GM23338 (cell line): ENCODE measurements around the gene FES. TPM values are rescaled to one million over a fixed set of nuclear protein-coding genes. Genes with fewer than 3 reads are reported as not detected.

ENCODE experiments used
- ATAC-seq: fragments of 200-7000 bp; cut with Tn5 transposase; 3 replicates; pipeline ENCODE4 v1.9.1; 2020
- DNase-seq: peaks from one replicate; pipeline ENCODE4 v3.0.0-alpha.2; 2015; ENCODE audit warnings: low spot score
- H2AFZ ChIP-seq: fragments of 200-600 bp; sonication (generic); 2 replicates; pipeline ENCODE4 v1.8.0; 2016; ENCODE audit warnings: antibody characterized with exemption, mild to moderate bottlenecking, moderate library complexity
- H3F3A ChIP-seq: fragments of 200-600 bp; sonication (generic); replicated peaks from 2 replicates; pipeline ENCODE4 v1.8.0; 2017; ENCODE audit warnings: antibody characterized with exemption, mixed run types, low read depth
- H3K27ac ChIP-seq: fragments of 200-600 bp; sonication (generic); 2 replicates; pipeline ENCODE4 v1.6.1; 2016; ENCODE audit warnings: low read depth
- H3K27me3 ChIP-seq: fragments of 200-600 bp; sonication (generic); 2 replicates; pipeline ENCODE4 v1.8.0; 2016; ENCODE audit warnings: mild to moderate bottlenecking, mixed run types, moderate library complexity; ENCODE audit not compliant: insufficient read depth
- H3K36me3 ChIP-seq: fragments of 200-600 bp; sonication (generic); 2 replicates; pipeline ENCODE4 v1.8.0; 2016; ENCODE audit warnings: mild to moderate bottlenecking; ENCODE audit not compliant: insufficient read depth
- H3K4me1 ChIP-seq: fragments of 200-600 bp; sonication (generic); 2 replicates; pipeline ENCODE4 v1.8.0; 2016; ENCODE audit warnings: mild to moderate bottlenecking, moderate library complexity; ENCODE audit not compliant: insufficient read depth
- H3K4me2 ChIP-seq: fragments of 200-600 bp; sonication (generic); 2 replicates; pipeline ENCODE4 v1.7.1; 2017; ENCODE audit warnings: mixed run types
- H3K4me3 ChIP-seq: fragments of 200-600 bp; sonication (generic); 2 replicates; pipeline ENCODE4 v1.6.1; 2016; ENCODE audit warnings: mixed run types
- H3K79me2 ChIP-seq: fragments of 200-600 bp; sonication (generic); replicated peaks from 2 replicates; pipeline ENCODE4 v1.8.0; 2017; ENCODE audit warnings: mild to moderate bottlenecking; ENCODE audit not compliant: insufficient read depth
- H3K9me2 ChIP-seq: fragments of 200-600 bp; sonication (generic); 2 replicates; pipeline ENCODE4 v1.8.0; 2017; ENCODE audit not compliant: insufficient read depth
- H4K20me1 ChIP-seq: fragments of 200-600 bp; sonication (generic); replicated peaks from 2 replicates; pipeline ENCODE4 v1.8.0; 2017; ENCODE audit warnings: mild to moderate bottlenecking; ENCODE audit not compliant: insufficient read depth
- H3K27ac Mint-ChIP-seq: 2 replicates; pipeline ENCODE4 v1.8.0; 2020; ENCODE audit warnings: inconsistent platforms, mild to moderate bottlenecking, moderate library complexity, mixed read lengths
- H3K27me3 Mint-ChIP-seq: 3 replicates; pipeline ENCODE4 v1.8.0; 2022; ENCODE audit warnings: low read depth, mild to moderate bottlenecking, moderate library complexity, mixed read lengths, inconsistent platforms; ENCODE audit not compliant: insufficient read depth, poor library complexity
- H3K36me3 Mint-ChIP-seq: 3 replicates; pipeline ENCODE4 v1.8.0; 2021; ENCODE audit warnings: low read depth, mild to moderate bottlenecking, inconsistent platforms, moderate library complexity, mixed read lengths
- H3K4me1 Mint-ChIP-seq: 3 replicates; pipeline ENCODE4 v1.8.0; 2020; ENCODE audit warnings: mild to moderate bottlenecking, inconsistent platforms, mixed read lengths
- H3K4me3 Mint-ChIP-seq: 3 replicates; pipeline ENCODE4 v1.8.0; 2021; ENCODE audit warnings: moderate library complexity, mild to moderate bottlenecking, inconsistent platforms, mixed read lengths
- H3K9me3 Mint-ChIP-seq: 3 replicates; pipeline ENCODE4 v1.8.0; 2020; ENCODE audit warnings: moderate library complexity, mild to moderate bottlenecking, inconsistent platforms, mixed read lengths
- CREB1 ChIP-seq: fragments of 250-450 bp; sonication (Bioruptor Pico); IDR thresholded peaks from 2 replicates; pipeline ENCODE4 v1.5.0; 2020; ENCODE audit warnings: low read depth, mild to moderate bottlenecking, moderate library complexity
- EZH2 ChIP-seq: fragments of 200-600 bp; sonication (generic); IDR thresholded peaks from one replicate; pipeline ENCODE4 v1.8.0; 2017; ENCODE audit warnings: antibody characterized with exemption, mild to moderate bottlenecking, low read depth; ENCODE audit not compliant: unreplicated experiment
- EZH2phosphoT487 ChIP-seq: fragments of 200-600 bp; sonication (generic); IDR thresholded peaks from one replicate; pipeline ENCODE4 v1.8.1; 2018; ENCODE audit warnings: antibody characterized with exemption; ENCODE audit not compliant: unreplicated experiment
- JUNB ChIP-seq: IDR thresholded peaks from one replicate; pipeline ENCODE4 v1.6.1; 2016; ENCODE audit warnings: antibody characterized with exemption; ENCODE audit not compliant: unreplicated experiment
- NANOG ChIP-seq: IDR thresholded peaks from 2 replicates; pipeline ENCODE4 v1.6.1; 2016; ENCODE audit warnings: antibody characterized with exemption, borderline replicate concordance
- POLR2AphosphoS5 ChIP-seq: IDR thresholded peaks from 2 replicates; pipeline ENCODE4 v1.6.1; 2016; ENCODE audit warnings: antibody characterized with exemption, low read depth
- STAT1 ChIP-seq: IDR thresholded peaks from one replicate; pipeline ENCODE4 v1.6.1; 2016; ENCODE audit warnings: antibody characterized with exemption; ENCODE audit not compliant: unreplicated experiment
- ZNF114 ChIP-seq: fragments of 250-450 bp; sonication (Bioruptor Pico); IDR thresholded peaks from 2 replicates; pipeline ENCODE4 v1.5.0; 2020; ENCODE audit warnings: mild to moderate bottlenecking, moderate library complexity
- ZNF331 ChIP-seq: fragments of 250-450 bp; sonication (Bioruptor Pico); IDR thresholded peaks from 2 replicates; pipeline ENCODE4 v1.5.0; 2020; ENCODE audit warnings: low read depth, mild to moderate bottlenecking, moderate library complexity
- polyA plus RNA-seq: library from polyadenylated mRNA; unstranded; fragments of >200 nt; fragmentation: Nextera tagmentation; extraction: Ambion mirVana; gene quantifications from 2 replicates; pipeline ENCODE4 v1.2.1, GENCODE V29; 2016
- total RNA-seq: library from RNA; depleted of rRNA; stranded (reverse); fragments of >200 nt; shearing (Covaris generic); gene quantifications from 2 replicates; pipeline ENCODE4 v1.2.3, GENCODE V29; 2014
- TF ChIP-seq, protein P1 (sequence below): fragments of 250-450 bp; sonication (Bioruptor Pico); IDR thresholded peaks from 2 replicates; pipeline ENCODE4 v1.5.0; 2020; ENCODE audit warnings: mild to moderate bottlenecking, moderate library complexity
- TF ChIP-seq, protein P2 (sequence below): IDR thresholded peaks from 2 replicates; pipeline ENCODE4 v1.6.1; 2016; ENCODE audit warnings: antibody characterized with exemption
- TF ChIP-seq, protein P3 (sequence below), 2 experiments: fragments of 200-600 bp in 1 of 2; sonication (generic) in 1 of 2; conservative IDR thresholded peaks; 2 replicates each; pipeline versions ENCODE4 v1.5.1 to v1.6.1; 2016 to 2017; ENCODE audit warnings: antibody characterized with exemption in 2 of 2, low read depth in 2 of 2, mild to moderate bottlenecking in 2 of 2, moderate library complexity in 1 of 2
- TF ChIP-seq, protein P4 (sequence below): IDR thresholded peaks from one replicate; pipeline ENCODE4 v1.6.1; 2018; ENCODE audit warnings: antibody characterized with exemption; ENCODE audit not compliant: unreplicated experiment

Gene FES
- total and polyA plus RNA-seq, 2 experiments from 2014 or later: 2.7 to 14.4 TPM

DNA sequence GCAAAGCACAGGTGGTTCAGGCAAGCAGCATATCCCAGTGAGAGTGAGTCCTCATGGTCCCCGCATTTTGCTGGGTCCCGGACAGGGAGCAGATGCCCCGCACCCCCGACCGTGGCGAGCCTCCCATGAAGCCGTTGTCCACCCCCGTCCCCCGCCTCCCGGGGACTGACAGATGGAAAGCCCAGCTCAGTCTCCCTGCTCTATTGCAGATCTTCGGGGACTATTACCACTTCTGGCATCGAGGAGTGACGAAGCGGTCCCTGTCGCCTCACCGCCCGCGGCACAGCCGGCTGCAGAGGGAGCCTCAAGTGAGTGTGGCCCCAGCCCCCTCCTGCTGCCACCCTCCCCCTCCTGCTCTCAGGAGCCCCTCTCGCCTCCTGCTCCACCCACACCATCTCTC lies 8.3 kb upstream of the FES start:
- H3K27ac ChIP-seq: no peak overlapping the region
- H3K4me1 ChIP-seq: peaks cover 23% of the 10 kb centered on the region
- Mint-ChIP-seq H3K4me3 (no peak overlapping the region), H3K36me3 (peaks cover 26% of the 10 kb centered on the region), H3K4me1 (peaks cover 27% of the 10 kb centered on the region), H3K27me3 (peaks cover 4% of the 10 kb centered on the region), H3K27ac (no peak overlapping the region), H3K9me3 (no peaks in the 10 kb centered on the region)
- no peak for DNase-seq
- H3F3A ChIP-seq: no peaks in the 10 kb centered on the region; the same call in 1 of the 2 replicates
- H3K27me3 ChIP-seq: no peaks in the 10 kb centered on the region
- no peaks in the 10 kb centered on the region; the same call in 1 of the 2 replicates for H3K36me3 ChIP-seq
- H3K79me2 ChIP-seq: peaks cover 22% of the 10 kb centered on the region
- no peak overlapping the region for H2AFZ ChIP-seq
- H4K20me1 ChIP-seq: no peaks in the 10 kb centered on the region
- no peak for TF ChIP-seq ZNF114
- TF ChIP-seq CREB1 (CRISPR knock-in tag): no peak
- TF ChIP-seq, protein P1, sequence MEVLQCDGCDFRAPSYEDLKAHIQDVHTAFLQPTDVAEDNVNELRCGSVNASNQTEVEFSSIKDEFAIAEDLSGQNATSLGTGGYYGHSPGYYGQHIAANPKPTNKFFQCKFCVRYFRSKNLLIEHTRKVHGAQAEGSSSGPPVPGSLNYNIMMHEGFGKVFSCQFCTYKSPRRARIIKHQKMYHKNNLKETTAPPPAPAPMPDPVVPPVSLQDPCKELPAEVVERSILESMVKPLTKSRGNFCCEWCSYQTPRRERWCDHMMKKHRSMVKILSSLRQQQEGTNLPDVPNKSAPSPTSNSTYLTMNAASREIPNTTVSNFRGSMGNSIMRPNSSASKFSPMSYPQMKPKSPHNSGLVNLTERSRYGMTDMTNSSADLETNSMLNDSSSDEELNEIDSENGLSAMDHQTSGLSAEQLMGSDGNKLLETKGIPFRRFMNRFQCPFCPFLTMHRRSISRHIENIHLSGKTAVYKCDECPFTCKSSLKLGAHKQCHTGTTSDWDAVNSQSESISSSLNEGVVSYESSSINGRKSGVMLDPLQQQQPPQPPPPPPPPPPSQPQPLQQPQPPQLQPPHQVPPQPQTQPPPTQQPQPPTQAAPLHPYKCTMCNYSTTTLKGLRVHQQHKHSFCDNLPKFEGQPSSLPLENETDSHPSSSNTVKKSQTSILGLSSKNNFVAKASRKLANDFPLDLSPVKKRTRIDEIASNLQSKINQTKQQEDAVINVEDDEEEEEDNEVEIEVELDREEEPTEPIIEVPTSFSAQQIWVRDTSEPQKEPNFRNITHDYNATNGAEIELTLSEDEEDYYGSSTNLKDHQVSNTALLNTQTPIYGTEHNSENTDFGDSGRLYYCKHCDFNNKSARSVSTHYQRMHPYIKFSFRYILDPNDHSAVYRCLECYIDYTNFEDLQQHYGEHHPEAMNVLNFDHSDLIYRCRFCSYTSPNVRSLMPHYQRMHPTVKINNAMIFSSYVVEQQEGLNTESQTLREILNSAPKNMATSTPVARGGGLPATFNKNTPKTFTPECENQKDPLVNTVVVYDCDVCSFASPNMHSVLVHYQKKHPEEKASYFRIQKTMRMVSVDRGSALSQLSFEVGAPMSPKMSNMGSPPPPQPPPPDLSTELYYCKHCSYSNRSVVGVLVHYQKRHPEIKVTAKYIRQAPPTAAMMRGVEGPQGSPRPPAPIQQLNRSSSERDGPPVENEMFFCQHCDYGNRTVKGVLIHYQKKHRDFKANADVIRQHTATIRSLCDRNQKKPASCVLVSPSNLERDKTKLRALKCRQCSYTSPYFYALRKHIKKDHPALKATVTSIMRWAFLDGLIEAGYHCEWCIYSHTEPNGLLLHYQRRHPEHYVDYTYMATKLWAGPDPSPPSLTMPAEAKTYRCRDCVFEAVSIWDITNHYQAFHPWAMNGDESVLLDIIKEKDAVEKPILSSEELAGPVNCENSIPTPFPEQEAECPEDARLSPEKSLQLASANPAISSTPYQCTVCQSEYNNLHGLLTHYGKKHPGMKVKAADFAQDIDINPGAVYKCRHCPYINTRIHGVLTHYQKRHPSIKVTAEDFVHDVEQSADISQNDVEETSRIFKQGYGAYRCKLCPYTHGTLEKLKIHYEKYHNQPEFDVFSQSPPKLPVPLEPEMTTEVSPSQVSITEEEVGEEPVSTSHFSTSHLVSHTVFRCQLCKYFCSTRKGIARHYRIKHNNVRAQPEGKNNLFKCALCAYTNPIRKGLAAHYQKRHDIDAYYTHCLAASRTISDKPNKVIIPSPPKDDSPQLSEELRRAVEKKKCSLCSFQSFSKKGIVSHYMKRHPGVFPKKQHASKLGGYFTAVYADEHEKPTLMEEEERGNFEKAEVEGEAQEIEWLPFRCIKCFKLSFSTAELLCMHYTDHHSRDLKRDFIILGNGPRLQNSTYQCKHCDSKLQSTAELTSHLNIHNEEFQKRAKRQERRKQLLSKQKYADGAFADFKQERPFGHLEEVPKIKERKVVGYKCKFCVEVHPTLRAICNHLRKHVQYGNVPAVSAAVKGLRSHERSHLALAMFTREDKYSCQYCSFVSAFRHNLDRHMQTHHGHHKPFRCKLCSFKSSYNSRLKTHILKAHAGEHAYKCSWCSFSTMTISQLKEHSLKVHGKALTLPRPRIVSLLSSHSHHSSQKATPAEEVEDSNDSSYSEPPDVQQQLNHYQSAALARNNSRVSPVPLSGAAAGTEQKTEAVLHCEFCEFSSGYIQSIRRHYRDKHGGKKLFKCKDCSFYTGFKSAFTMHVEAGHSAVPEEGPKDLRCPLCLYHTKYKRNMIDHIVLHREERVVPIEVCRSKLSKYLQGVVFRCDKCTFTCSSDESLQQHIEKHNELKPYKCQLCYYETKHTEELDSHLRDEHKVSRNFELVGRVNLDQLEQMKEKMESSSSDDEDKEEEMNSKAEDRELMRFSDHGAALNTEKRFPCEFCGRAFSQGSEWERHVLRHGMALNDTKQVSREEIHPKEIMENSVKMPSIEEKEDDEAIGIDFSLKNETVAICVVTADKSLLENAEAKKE (CRISPR knock-in tag): no peak
- TF ChIP-seq, protein P2, sequence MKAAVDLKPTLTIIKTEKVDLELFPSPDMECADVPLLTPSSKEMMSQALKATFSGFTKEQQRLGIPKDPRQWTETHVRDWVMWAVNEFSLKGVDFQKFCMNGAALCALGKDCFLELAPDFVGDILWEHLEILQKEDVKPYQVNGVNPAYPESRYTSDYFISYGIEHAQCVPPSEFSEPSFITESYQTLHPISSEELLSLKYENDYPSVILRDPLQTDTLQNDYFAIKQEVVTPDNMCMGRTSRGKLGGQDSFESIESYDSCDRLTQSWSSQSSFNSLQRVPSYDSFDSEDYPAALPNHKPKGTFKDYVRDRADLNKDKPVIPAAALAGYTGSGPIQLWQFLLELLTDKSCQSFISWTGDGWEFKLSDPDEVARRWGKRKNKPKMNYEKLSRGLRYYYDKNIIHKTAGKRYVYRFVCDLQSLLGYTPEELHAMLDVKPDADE: no peak
- TF ChIP-seq, protein P3, sequence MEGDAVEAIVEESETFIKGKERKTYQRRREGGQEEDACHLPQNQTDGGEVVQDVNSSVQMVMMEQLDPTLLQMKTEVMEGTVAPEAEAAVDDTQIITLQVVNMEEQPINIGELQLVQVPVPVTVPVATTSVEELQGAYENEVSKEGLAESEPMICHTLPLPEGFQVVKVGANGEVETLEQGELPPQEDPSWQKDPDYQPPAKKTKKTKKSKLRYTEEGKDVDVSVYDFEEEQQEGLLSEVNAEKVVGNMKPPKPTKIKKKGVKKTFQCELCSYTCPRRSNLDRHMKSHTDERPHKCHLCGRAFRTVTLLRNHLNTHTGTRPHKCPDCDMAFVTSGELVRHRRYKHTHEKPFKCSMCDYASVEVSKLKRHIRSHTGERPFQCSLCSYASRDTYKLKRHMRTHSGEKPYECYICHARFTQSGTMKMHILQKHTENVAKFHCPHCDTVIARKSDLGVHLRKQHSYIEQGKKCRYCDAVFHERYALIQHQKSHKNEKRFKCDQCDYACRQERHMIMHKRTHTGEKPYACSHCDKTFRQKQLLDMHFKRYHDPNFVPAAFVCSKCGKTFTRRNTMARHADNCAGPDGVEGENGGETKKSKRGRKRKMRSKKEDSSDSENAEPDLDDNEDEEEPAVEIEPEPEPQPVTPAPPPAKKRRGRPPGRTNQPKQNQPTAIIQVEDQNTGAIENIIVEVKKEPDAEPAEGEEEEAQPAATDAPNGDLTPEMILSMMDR (conservative IDR thresholded peaks at IDR 0.05; ENCODE audit: low read depth in 2 of 2): no peak
- TF ChIP-seq POLR2AphosphoS5: no peak
- TF ChIP-seq ZNF331 (CRISPR knock-in tag): no peak
- TF ChIP-seq, protein P4, sequence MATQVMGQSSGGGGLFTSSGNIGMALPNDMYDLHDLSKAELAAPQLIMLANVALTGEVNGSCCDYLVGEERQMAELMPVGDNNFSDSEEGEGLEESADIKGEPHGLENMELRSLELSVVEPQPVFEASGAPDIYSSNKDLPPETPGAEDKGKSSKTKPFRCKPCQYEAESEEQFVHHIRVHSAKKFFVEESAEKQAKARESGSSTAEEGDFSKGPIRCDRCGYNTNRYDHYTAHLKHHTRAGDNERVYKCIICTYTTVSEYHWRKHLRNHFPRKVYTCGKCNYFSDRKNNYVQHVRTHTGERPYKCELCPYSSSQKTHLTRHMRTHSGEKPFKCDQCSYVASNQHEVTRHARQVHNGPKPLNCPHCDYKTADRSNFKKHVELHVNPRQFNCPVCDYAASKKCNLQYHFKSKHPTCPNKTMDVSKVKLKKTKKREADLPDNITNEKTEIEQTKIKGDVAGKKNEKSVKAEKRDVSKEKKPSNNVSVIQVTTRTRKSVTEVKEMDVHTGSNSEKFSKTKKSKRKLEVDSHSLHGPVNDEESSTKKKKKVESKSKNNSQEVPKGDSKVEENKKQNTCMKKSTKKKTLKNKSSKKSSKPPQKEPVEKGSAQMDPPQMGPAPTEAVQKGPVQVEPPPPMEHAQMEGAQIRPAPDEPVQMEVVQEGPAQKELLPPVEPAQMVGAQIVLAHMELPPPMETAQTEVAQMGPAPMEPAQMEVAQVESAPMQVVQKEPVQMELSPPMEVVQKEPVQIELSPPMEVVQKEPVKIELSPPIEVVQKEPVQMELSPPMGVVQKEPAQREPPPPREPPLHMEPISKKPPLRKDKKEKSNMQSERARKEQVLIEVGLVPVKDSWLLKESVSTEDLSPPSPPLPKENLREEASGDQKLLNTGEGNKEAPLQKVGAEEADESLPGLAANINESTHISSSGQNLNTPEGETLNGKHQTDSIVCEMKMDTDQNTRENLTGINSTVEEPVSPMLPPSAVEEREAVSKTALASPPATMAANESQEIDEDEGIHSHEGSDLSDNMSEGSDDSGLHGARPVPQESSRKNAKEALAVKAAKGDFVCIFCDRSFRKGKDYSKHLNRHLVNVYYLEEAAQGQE: no peak
- no peak for TF ChIP-seq STAT1
- TF ChIP-seq NANOG: no peak
- no peak for TF ChIP-seq JUNB
- no peak for TF ChIP-seq EZH2
- no peak for TF ChIP-seq EZH2phosphoT487
- H3K4me3 ChIP-seq: no peak overlapping the region
- H3K4me2 ChIP-seq: no peak overlapping the region
- no peaks in the 10 kb centered on the region for H3K9me2 ChIP-seq
- ATAC-seq: no peak
